ENCODE measurements around the gene SLC7A10. TPM values are rescaled to one million over a fixed set of nuclear protein-coding genes. Genes with fewer than 3 reads are reported as not detected.
A peak's percentile ranks its signal among the peaks of the same experiment; 100 is the strongest.

The SLC7A10 gene
- polyA plus RNA-seq, 1 of the 3 experiments (the other 2 are of a cell fraction): 0.02 TPM

DNA sequence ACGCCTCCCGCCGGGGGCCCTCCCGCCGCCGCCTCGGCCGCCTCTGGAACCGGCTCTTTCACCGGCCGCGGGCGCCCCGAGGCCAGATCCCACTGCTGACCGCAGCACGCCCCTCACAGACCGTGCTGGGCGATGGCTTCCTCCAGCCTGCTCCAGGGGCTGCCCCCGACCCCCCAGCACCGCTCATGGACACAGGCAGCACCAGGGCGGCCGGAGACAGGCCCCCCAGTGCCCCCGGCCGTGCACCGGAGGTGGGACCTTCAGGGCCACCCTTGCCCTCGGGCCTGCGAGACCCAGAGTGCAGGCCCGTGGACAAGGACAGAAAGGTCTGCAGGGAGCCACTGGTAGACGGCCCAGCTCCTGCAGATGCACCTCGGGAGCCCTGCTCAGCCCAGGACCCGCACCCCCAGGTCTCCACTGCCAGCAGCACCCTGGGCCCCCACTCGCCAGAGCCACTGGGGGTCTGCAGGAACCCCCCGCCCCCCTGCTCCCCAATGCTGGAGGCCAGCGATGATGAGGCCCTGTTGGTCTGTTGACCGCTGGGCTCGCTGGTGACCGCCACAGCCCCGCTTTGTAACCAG, 18.5 kb downstream of the SLC7A10 start:
- H3K9me2 ChIP-seq: no peaks in the 10 kb centered on the region

More for the DNA sequence above, 18.5 kb downstream of the SLC7A10 start:
- Histone ChIP-seq H3K79me2 (ENCODE audit: insufficient read depth) (no peaks in the 10 kb centered on the region), H4K20me1 (ENCODE audit: insufficient read depth) (no peaks in the 10 kb centered on the region), H3K4me2 (no peak overlapping the region), H3K4me3 (ENCODE audit: low read depth in 2 of 2, low read length in 1 of 2) (no peak overlapping the region), H3K9ac (no peak overlapping the region), H3F3A (replicated peaks; ENCODE audit: insufficient read depth) (no peaks in the 10 kb centered on the region), H3K27ac (ENCODE audit: low read depth in 2 of 2, low read length in 1 of 2) (no peak overlapping the region; a peak in 1 of 4 replicates), H2AFZ (ENCODE audit: low read depth) (no peak overlapping the region), H3K36me3 (replicated peaks in 1 of 2; ENCODE audit: control insufficient read depth in 1 of 2, insufficient read depth in 2 of 2, low read length in 1 of 2) (peaks cover 0 to 3% of the 10 kb centered on the region in 2 experiments), H3K27me3 (ENCODE audit: insufficient read depth) (no peaks in the 10 kb centered on the region), H3K4me1 (ENCODE audit: control insufficient read depth in 1 of 2, insufficient read depth in 2 of 2, low read depth in 1 of 2, low read length in 1 of 2) (no peaks in the 10 kb centered on the region; a peak in 1 of 4 replicates), H3K9me3 (no peaks in the 10 kb centered on the region)
- TF ChIP-seq MEF2A (IDR thresholded peaks at IDR 0.05; ENCODE audit: borderline replicate concordance, low read depth) (no peak), RFX5 (IDR thresholded peaks at IDR 0.05; ENCODE audit: low read length) (no peak), NFIC (IDR thresholded peaks at IDR 0.05; ENCODE audit: borderline replicate concordance) (no peak)
- TF ChIP-seq, protein P1, sequence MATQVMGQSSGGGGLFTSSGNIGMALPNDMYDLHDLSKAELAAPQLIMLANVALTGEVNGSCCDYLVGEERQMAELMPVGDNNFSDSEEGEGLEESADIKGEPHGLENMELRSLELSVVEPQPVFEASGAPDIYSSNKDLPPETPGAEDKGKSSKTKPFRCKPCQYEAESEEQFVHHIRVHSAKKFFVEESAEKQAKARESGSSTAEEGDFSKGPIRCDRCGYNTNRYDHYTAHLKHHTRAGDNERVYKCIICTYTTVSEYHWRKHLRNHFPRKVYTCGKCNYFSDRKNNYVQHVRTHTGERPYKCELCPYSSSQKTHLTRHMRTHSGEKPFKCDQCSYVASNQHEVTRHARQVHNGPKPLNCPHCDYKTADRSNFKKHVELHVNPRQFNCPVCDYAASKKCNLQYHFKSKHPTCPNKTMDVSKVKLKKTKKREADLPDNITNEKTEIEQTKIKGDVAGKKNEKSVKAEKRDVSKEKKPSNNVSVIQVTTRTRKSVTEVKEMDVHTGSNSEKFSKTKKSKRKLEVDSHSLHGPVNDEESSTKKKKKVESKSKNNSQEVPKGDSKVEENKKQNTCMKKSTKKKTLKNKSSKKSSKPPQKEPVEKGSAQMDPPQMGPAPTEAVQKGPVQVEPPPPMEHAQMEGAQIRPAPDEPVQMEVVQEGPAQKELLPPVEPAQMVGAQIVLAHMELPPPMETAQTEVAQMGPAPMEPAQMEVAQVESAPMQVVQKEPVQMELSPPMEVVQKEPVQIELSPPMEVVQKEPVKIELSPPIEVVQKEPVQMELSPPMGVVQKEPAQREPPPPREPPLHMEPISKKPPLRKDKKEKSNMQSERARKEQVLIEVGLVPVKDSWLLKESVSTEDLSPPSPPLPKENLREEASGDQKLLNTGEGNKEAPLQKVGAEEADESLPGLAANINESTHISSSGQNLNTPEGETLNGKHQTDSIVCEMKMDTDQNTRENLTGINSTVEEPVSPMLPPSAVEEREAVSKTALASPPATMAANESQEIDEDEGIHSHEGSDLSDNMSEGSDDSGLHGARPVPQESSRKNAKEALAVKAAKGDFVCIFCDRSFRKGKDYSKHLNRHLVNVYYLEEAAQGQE (IDR thresholded peaks at IDR 0.05; ENCODE audit: low read depth, low read length): no peak
- TF ChIP-seq, protein P2, sequence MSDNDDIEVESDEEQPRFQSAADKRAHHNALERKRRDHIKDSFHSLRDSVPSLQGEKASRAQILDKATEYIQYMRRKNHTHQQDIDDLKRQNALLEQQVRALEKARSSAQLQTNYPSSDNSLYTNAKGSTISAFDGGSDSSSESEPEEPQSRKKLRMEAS (IDR thresholded peaks at IDR 0.05; ENCODE audit: low read depth): no peak
- TF ChIP-seq, protein P3, sequence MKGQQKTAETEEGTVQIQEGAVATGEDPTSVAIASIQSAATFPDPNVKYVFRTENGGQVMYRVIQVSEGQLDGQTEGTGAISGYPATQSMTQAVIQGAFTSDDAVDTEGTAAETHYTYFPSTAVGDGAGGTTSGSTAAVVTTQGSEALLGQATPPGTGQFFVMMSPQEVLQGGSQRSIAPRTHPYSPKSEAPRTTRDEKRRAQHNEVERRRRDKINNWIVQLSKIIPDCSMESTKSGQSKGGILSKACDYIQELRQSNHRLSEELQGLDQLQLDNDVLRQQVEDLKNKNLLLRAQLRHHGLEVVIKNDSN (IDR thresholded peaks at IDR 0.05; ENCODE audit: borderline replicate concordance, low read depth): no peak
- TF ChIP-seq, protein P4, sequence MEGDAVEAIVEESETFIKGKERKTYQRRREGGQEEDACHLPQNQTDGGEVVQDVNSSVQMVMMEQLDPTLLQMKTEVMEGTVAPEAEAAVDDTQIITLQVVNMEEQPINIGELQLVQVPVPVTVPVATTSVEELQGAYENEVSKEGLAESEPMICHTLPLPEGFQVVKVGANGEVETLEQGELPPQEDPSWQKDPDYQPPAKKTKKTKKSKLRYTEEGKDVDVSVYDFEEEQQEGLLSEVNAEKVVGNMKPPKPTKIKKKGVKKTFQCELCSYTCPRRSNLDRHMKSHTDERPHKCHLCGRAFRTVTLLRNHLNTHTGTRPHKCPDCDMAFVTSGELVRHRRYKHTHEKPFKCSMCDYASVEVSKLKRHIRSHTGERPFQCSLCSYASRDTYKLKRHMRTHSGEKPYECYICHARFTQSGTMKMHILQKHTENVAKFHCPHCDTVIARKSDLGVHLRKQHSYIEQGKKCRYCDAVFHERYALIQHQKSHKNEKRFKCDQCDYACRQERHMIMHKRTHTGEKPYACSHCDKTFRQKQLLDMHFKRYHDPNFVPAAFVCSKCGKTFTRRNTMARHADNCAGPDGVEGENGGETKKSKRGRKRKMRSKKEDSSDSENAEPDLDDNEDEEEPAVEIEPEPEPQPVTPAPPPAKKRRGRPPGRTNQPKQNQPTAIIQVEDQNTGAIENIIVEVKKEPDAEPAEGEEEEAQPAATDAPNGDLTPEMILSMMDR (IDR thresholded peaks at IDR 0.05): no peak
- 99% methylated on average over 15 of the region's 38 CpGs for WGBS (ENCODE audit: low lambda C conversion rate)
- DNase-seq: peak; percentile 40
- POLR2A ChIA-PET: no interaction called here
- CTCF ChIA-PET: interaction anchor here (1.0 to 1.4 kb wide), 5 partner anchors 13 to 571 kb away, joined by 3 to 6 read pairs (median 3); no protein-coding TSS in a partner anchor

Data from SK-N-SH (cell line).